Measurements from ENCODE around the gene KIF3A.

KIF3A gene

GRCh38 chr5:132665574-132666080 lies 71.7 kb downstream of the KIF3A start:
- in situ Hi-C loops (cut with MboI; ENCODE audit: low sequenced_read_pairs): no loop called here

DNA sequence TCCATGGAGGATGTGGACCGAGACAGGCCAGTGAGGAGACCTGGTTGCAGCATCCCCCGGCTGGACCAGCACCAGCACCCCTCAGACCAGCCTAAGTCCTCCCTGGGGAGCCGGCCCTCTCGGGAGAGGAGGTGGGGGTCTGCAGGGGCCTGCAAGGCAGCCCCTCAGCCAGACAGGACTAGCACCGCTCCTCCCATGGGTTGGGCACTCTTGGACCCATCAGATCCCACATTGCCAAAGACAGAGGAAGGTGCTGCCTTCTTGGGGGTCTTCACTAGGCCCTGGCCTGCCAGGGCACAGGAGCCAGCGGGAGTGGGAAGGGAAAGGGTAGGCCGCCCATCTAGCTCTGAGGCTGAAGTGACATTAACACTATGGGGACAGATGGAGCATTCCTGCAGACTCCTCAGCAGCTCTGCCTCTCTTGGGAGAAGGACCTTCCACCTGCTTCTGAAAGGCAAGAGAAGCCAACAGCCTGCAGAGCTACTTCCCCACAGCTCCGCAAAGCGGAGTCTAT lies 72.6 kb downstream of the KIF3A start:
- in situ Hi-C loops (cut with MboI; ENCODE audit: low sequenced_read_pairs): no loop called here

- in situ Hi-C loops (cut with MboI; ENCODE audit: low sequenced_read_pairs): no loop called here
Measured at GRCh38 chr5:132663771-132664695, 73.3 kb downstream of the KIF3A start.

DNA sequence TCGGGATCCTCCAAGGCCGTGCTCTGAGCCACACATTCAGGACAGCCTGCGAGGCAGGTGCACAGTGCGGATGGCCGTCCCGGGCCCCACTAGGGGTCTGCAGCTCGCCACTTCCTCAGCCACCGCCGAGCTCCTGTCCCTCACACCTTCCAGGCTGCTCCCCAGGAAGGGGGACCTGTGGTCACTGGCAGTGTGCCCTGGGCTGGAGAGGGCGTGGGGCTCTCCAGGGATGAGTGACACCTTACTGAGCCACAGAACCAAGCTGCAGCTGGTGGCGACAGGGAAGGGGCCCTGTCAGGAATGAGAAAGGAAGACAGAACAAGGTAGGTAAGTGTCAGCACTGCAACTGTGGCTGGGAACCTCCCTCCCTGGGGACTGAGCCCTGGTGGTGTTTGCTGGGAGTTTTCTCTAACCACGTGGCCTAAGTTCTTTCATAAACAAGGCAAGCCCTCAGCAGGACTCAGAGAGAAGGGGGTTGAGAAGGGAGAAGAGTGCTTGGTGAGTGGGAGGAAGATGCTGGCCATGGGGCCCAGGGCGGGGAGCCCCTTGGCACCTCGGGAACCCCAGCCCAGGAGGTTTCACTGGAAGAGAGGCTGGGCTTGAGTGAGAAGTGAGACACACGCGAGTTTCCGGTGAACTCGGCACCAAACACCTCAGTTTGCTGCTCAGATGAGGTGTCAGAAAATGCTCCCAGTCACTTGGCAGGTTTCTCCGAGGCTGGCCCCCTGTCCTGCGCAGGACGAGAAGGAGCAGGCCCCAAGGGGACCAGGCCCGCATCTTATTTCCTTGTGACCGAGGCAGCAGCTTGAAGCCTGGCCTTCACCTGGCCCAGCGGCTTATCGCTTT lies 74.2 kb downstream of the KIF3A start:
- in situ Hi-C loops (cut with MboI; ENCODE audit: low sequenced_read_pairs): no loop called here

GRCh38 chr5:132662004-132662401 lies 75.3 kb downstream of the KIF3A start:
- in situ Hi-C loops (cut with MboI; ENCODE audit: low sequenced_read_pairs): no loop called here

GRCh38 chr5:132661231-132662003 lies 75.9 kb downstream of the KIF3A start:
- in situ Hi-C loops (cut with MboI; ENCODE audit: low sequenced_read_pairs): no loop called here

DNA sequence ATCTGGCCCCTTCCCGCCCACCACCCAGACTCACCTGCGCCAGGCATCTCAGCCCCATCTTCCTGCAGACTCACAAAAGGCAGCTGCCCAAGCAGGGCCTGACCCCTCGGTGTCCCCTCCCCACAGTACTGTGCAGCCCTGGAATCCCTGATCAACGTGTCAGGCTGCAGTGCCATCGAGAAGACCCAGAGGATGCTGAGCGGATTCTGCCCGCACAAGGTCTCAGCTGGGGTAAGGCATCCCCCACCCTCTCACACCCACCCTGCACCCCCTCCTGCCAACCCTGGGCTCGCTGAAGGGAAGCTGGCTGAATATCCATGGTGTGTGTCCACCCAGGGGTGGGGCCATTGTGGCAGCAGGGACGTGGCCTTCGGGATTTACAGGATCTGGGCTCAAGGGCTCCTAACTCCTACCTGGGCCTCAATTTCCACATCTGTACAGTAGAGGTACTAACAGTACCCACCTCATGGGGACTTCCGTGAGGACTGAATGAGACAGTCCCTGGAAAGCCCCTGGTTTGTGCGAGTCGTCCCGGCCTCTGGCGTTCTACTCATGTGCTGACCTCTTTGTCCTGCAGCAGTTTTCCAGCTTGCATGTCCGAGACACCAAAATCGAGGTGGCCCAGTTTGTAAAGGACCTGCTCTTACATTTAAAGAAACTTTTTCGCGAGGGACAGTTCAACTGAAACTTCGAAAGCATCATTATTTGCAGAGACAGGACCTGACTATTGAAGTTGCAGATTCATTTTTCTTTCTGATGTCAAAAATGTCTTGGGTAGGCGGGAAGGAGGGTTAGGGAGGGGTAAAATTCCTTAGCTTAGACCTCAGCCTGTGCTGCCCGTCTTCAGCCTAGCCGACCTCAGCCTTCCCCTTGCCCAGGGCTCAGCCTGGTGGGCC lies 77.5 kb downstream of the KIF3A start:
- in situ Hi-C loops (cut with MboI; ENCODE audit: low sequenced_read_pairs): no loop called here

DNA sequence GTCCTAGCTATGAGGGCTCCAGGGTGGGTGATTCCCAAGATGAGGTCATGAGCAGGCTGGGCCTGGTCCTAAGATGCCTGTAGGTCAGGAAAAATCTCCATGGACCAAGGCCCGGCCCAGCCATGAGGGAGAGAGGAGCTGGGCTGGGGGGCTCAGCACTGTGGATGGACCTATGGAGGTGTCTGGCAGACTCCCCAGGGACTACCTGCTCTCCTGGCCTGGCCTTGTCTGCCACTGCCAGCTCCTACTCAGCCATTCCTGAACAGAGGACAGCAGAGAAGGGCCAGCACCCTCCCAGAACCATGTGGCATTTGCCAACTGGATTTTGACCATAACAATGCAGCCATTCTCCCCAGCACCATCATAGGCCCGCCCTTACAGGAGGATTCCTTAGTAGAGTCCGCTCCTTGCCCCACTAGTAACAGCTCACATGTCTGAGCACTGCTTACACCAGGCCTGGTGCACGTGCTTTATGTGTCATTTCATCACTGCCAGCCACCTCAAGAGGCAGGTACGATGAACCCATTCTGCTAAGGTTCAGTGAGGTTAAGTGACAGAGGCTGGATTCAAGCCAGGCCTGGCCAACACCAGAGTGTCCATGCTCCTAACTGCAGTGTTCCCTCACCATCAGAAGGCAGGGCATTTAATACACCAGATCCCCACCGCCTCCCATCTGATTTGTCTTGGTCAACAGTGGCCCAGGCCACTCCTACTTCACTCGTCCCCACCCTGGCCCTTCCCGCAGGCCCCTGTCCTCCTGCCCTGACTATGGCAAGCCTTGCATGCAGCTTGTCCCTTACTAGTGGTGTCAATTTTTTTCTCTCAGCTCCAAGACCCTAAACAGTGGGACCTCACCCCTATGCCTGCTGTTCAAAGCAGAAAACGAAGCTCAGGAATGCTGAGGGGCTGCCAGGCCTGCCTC lies 78.7 kb downstream of the KIF3A start:
- in situ Hi-C loops (cut with MboI; ENCODE audit: low sequenced_read_pairs): no loop called here

DNA sequence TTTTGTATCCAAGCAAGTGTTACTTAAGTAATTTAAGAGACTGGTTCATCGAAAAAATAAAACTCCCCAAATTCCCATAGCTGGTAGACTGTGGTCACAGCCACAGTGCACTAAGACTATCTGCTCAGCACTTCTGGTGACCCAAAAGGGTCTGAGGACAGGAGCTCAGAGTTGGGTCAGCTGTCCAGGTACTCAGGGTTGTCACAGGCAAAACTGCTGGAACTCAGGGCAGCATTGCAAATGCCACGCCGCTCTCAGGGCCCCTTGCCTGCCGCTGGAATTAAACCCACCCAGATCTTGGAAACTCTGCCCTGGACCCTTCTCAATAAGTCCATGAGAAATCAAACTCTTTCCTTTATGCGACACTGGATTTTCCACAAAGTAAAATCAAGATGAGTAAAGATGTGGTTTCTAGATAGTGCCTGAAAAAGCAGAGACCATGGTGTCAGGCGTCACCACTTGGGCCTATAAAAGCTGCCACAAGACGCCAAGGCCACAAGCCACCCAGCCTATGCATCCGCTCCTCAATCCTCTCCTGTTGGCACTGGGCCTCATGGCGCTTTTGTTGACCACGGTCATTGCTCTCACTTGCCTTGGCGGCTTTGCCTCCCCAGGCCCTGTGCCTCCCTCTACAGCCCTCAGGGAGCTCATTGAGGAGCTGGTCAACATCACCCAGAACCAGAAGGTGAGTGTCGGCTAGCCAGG lies 79.5 kb downstream of the KIF3A start, which contains the start of gene IL13:
Gene IL13 (plus strand): TSS at position 498 of the 705 bp plus-strand sequence. CDS start 14 bp downstream, at position 512.
- in situ Hi-C loops (cut with MboI; ENCODE audit: low sequenced_read_pairs): no loop called here

DNA sequence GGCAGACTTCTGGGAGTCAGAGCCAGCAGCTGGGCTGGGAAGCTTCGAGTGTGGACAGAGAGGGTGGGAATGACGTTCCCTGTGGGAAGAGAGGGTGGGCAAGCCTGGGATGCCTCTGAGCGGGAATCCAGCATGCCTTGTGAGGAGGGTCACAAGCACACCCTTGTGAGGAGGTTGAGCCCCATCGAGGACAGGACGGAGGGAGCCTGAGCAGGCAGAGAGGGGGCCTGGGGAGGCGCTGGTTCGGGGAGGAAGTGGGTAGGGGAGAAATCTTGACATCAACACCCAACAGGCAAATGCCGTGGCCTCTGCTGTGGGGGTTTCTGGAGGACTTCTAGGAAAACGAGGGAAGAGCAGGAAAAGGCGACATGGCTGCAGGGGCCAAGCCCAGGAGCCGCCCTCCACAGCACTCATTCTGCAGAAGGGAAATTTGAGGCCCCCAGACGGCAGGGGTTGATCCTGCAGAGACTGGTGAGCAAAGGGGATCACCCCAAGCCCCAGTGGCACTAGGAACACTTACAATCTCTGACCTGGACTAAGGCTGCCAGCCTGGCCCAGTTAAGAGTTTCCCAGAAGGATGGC lies 80.5 kb downstream of the KIF3A start:
- in situ Hi-C loops (cut with MboI; ENCODE audit: low sequenced_read_pairs): no loop called here

DNA sequence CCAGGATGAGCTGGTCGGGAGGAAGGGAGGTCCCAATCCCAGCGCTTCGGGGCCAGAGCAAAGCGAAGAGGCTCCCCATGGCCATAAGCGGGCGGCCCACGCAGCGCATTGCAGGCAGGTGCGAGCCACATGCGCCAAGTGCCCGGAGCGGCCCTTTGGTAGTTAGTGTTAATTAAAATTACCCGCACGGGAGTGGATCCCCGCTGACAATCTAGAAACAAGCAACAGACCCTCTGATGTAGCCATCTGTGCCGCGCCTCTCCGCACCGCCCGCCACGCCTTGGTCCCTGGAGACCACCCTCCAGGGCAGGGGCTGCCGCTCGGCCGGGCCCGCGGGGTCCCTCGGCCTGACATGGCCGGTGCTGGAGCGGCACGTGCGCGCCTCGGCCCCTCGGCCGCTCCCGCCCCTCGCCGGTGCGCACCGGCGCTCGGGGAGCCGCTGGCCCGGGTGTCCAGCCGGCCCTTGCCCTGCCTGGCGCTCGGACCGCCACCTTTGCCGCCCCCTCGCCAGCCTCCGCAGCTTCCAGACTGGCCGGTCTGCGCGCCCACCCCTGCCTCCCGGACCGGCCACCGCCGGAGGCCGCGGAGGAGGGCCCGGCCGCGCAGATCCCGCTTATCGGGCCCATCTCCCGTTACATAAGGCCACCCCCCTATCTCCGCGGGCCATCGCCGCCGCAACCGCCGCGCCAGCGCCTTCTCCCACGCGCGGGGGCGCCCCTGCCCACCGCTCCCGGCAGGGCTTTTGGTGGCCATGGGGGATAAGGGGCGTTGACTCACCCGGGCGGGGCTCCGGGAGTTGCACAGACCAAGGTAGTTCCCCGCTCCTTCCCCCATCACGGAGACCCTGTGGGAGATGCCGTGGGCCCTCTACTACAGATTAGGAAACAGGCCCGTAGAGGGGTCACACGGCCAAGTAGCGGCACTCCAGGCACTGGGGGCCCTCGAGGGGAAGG lies 81.2 kb downstream of the KIF3A start:
- in situ Hi-C loops (cut with MboI; ENCODE audit: low sequenced_read_pairs): no loop called here

DNA sequence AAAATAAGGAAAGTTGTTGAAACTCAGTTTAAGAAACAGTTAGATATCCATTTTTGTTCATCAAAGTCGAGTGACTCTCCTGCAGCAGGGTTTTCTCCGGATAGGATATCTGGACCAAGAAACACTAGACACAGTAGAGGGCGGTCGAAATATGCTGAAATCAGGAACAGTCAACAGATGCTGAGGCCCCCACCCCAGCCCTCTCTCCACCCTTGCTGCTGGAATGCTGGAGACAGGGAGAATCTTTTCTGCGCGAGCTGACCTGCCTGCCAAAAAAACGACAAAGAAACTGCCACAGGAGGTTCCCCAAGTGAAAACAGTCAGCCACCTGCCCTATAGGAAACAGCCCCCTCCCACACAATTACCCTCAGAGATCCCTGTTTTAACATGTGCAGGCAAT lies 83.6 kb downstream of the KIF3A start:
- in situ Hi-C loops (cut with MboI; ENCODE audit: low sequenced_read_pairs): no loop called here

GRCh38 chr5:132651838-132652469 lies 85.4 kb downstream of the KIF3A start:
- in situ Hi-C loops (cut with MboI; ENCODE audit: low sequenced_read_pairs): no loop called here

- in situ Hi-C loops (cut with MboI; ENCODE audit: low sequenced_read_pairs): no loop called here
Measured at GRCh38 chr5:132648355-132648754, 89.0 kb downstream of the KIF3A start.

- in situ Hi-C loops (cut with MboI; ENCODE audit: low sequenced_read_pairs): no loop called here
Measured at GRCh38 chr5:132647473-132647872, 89.9 kb downstream of the KIF3A start.

Measured in HL-60/S4 treated with phorbol 12-myristate 13-acetate at 8.2 ng/mL for 4 days and 3 days (cell line).